GM21723 (cell line): ENCODE measurements around the gene CST7.
"Not testable (repeated sequence)": the region's sequence is repeated elsewhere in the genome, so short reads cannot be mapped to it uniquely, and the experiment has no call there.

Source experiments
- ATAC-seq: cut with Tn5 transposase; IDR thresholded peaks from one replicate; pipeline ENCODE4 v1.9.1; 2021; ENCODE audit warnings: mild to moderate bottlenecking, moderate library complexity; ENCODE audit not compliant: unreplicated experiment

The CST7 gene

DNA sequence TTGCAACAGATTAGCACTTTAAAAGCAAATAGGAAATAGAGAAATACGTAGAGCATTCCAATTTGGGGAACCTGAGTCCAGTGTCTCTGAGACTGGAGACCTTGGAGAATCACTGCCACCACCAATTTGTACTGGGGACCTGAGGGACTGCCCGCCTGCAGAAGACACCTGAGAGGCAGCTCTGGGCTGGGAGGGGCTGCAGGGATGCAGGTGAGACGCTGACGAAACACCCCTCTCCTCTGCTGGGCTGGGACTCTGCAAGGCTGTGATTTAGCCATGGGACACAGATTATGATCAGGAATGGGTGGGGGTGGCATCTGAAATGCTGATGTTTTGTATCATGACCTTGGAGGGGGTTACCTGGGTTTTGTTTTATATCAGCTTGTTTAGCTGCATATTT lies 50.5 kb downstream of the CST7 start:
- ATAC-seq = no peak

DNA sequence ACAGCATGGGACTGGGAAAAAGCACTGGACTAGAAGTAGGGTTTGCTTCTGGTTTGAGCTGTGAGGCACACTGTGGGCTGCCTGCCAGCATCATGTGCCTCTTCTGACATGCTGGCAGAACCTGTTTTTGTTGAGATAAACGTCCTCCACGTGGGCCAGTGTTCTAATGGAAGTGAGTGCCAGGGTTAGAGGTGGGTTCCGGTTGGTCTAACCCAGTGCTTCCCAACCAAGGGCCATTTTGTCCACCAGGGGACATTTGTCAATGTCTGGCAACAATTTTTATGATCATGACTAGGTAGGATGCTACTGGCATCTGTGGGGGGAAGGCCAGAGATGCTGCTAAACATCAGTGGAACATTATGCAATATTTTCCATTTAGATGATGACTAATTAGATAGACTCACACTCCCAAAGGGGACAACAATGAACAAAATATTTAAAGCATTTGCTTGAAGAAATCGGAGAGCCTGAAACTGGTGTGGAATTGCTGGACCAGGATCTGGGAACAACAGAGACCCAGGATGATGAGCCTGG lies 51.3 kb downstream of the CST7 start:
- ATAC-seq = no peak

DNA sequence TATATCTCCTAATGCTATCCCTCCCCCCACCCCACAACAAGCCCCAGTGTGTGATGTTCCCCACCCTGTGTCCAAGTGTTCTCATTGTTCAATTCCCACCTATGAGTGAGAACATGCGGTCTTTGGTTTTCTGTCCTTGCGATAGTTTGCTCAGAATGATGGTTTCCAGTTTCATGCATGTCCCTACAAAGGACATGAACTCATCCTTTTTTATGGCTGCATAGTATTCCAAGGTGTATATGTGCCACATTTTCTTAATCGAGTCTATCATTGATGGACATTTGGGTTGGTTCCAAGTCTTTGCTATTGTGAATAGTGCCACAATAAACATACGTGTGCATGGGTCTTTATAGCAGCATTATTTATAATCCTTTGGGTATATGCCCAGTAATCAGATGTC lies 52.3 kb downstream of the CST7 start:
- ATAC-seq = not testable (repeated sequence)

DNA sequence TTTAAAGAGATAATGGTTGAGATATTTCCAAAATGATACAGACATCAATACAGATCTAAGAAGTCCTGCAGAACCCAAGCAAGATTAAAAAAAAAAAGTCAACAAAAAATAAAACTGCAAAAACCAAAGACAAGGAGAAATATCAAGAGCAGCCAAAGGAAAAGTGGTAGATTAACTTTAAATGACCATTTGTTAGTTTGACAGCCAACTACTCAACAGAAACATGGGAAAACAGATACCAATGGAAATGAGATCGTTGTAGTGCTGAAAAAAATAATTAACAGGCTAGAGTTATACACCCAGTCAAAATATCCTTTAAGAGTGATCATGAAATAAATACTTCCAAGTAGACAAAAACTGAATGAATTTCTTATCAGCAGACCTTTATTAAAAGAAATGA lies 53.9 kb downstream of the CST7 start:
- no peak for ATAC-seq

DNA sequence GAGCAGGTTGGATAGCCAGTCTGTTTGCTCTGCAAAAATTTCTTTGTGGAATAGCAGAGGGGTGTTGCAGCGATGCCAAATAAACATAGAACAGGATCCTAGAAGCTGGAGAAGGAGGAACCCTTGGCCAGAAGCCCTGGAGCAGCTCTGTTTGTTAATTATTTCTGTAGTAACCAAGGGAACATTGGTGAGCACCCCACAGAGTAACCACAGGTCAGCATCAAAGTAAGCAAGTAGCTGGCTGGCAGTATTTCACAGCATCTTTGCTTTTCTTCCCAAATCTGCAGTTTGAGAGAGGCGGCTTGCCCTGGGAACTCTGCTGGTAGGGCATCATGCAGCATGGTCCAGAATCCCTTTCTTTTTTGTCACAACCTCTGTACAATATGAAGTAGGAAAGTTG lies 56.2 kb downstream of the CST7 start:
- no peak for ATAC-seq

DNA sequence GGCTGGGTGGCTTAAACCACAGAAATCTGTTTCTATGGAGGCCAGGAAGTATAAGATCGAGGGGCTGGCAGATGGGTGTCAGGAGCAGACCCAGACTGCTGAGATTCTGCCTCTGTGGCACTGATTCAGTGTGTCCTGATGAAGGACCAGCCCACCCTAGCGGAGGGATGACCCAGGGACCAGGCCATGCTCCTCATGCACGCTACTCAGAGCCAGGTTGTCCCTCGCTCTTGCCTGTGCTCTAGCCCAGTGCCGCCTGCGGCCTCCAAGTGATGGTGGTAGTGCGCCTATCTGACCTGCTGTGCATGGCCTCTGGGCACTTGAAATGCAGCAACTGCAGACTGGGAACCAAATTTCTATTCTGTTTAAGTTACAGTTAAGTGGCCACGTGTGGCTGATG lies 56.6 kb downstream of the CST7 start:
- ATAC-seq = no peak

DNA sequence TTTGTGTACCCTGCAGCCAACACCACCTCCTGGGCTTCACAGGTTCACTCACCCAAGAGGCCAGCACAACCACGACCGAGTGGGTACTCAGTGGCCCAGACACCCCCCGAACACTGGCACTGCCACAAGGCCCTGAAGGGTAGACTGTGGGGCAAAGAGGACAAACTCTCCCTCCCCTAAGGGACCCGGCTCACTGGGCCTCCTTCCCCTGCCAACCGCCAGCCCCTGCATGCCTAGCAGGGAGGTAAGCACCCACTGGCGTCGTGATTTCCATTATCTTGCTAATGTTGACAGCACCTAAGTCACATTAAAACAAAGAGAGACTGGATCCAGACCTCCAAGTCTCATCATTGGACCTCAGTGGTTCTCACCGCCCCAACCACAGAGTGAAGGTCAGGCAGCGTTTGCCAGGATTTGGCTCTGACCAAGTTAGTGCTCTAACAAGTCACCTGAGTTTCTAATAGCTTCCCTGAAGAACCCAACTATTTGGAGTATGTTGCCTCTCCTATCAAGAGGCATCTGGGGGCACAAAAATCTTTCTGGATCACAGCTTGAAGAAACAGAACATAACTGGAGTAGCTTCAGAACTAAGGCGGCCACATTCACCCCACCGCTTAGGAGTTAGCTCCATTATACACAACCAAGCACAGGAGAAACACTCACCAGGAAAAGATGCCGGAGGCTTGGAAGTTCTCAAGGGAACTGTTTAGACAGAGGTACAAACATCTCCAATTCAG lies 57.5 kb downstream of the CST7 start:
- no peak for ATAC-seq

DNA sequence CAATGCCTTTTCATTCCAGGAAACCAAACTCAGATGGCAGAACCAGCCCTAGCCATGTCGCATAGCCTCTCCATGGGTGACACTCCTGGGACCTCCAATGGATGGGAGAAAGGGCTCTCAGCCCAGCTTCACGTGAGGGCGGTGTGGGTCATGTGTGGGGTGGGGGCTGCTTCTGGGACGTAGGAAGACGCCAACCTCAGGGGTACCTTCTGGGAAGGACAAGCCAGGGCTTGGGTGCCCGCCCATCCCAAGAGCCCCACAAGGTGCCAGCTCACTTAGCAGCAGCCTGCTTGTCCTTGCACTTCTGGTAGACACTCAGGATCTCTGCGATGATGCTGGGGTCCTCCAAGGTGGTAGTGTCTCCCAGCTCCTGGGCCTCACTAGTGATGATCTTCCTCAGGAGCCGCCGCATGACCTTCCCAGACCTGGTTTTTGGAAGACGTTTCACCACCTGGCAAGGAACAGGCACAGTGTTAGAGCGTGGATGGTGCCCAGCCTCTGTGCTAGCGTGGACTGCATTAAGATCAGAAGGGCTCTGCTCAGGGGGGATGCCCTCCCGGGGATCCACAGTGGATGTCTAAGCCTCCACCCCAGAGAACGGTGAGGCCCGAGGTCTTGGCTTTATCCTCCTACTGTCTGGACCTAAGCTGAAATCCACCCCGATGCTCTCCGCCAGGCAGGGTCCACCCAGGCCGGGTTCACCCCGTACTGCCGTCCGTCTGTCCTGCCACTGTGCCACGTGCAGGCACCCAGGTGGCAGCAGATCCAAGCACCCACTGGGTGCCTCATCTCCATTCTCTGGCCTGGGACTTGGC lies 58.6 kb downstream of the CST7 start:
- no peak for ATAC-seq

DNA sequence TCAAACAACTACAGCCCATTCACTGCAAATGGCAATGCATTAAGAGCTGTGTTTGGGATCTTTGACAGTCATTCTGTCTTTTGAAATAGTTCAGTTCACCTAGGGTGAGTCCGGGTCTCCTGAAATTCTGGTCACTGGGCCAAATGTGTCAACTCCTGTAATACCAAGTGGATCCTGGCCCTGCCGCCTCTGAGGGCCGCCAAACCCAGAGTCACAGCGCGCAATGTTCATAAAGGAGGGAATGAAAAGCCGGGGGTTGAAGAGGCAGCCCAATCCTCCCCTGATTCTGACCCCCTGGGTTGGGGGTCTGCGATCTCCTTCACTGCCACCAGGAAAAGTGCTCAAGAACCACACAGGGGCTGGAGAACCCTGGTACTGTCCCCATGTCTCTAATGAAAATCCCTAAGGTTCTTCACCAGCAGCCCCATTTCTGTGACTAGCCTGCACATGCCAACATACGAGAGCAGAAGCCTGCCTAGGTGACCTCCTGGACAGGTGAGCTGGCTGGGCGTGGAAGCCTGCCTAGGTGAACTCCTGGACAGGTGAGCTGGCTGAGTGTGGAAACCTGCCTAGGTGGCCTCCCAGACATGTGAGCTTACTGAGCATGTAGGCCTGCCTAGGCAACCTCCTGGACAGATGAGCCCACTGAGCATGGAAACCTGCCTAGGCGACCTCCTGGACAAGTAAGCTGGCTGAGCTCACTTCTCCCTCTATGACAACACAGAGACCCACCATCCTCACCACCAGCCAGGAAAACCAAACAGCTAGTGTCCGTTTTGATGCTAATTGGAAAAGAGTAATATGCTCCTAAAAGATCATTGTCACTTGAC lies 59.5 kb downstream of the CST7 start:
- no peak for ATAC-seq
